Stimulated activated CD8-positive, alpha-beta memory T cell treated with anti-CD3 and anti-CD28 coated beads, Interleukin-12 subunit alpha, Interleukin-12 subunit beta, amount 100 ng/mL, for 1 hour (primary cell): ENCODE measurements around the gene FBLN1.

Experiments used
- DNase-seq: peaks from one replicate; pipeline ENCODE4 v3.0.0-alpha.2; 2020; ENCODE audit warnings: low read depth

FBLN1 gene

GRCh38 chr22:45640291-45640940, 137.7 kb downstream of the FBLN1 start:
- no peak for DNase-seq

- no peak for DNase-seq
Measured at GRCh38 chr22:45640941-45641621, 138.4 kb downstream of the FBLN1 start.

GRCh38 chr22:45642986-45643385, 140.3 kb downstream of the FBLN1 start:
- DNase-seq, result no peak

- DNase-seq, result no peak
Measured at GRCh38 chr22:45644714-45645113, 142.0 kb downstream of the FBLN1 start.

- no peak for DNase-seq
Measured at GRCh38 chr22:45645150-45645525, 142.5 kb downstream of the FBLN1 start.

GRCh38 chr22:45645526-45646414, 143.1 kb downstream of the FBLN1 start:
- DNase-seq, result peak; percentile 64

- no peak for DNase-seq
Measured at GRCh38 chr22:45647532-45648225, 145.0 kb downstream of the FBLN1 start.

- DNase-seq, result no peak
Measured at GRCh38 chr22:45648301-45649117, 145.8 kb downstream of the FBLN1 start.

GRCh38 chr22:45649809-45650208, 147.1 kb downstream of the FBLN1 start:
- DNase-seq, result no peak

GRCh38 chr22:45650721-45651120, 148.0 kb downstream of the FBLN1 start:
- no peak for DNase-seq
